ENCODE data around the gene AP2B1. TPM values are rescaled to one million over a fixed set of nuclear protein-coding genes. Genes with fewer than 3 reads are reported as not detected.

Gene AP2B1
- total RNA-seq, 4 donors from 2014 or later = 32.2 to 102 (median 60.1) TPM

- in situ Hi-C loops (cut with MboI; ENCODE audit: low pct_ligation_motif_present in 1 of 4, low pct_unique_long_range_greater_than_20kb in 1 of 4, low sequenced_read_pairs in 3 of 4) = no loop called here
- Histone ChIP-seq H3K36me3 (no peaks in the 10 kb centered on the region), H3K27ac (peak overlapping the region; percentile 90 to 96 (median 92)), H3K4me3 (peak overlapping the region in 3 of 4 donors; percentile 62 to 82 (median 77)), H3K9me3 (no peaks in the 10 kb centered on the region), H3K4me1 (peaks cover 5 to 44% (median 26%) of the 10 kb centered on the region in 4 donors), H3K27me3 (no peaks in the 10 kb centered on the region)
- DNase-seq = no peak
- WGBS, 2 donors (ENCODE audit: low coverage in 1 of 2) = 28 to 41% methylated on average over 5 to 7 of the region's 7 CpGs
- intact Hi-C loops (cut with DNase I; ENCODE audit: low total_unique reads) = no loop called here
- TF ChIP-seq POLR2A (IDR thresholded peaks at IDR 0.05) (no peak), EP300 (IDR thresholded peaks at IDR 0.05; ENCODE audit: low read depth) (no peak), POLR2AphosphoS5 (IDR thresholded peaks at IDR 0.05) (no peak)
- TF ChIP-seq, protein P1, sequence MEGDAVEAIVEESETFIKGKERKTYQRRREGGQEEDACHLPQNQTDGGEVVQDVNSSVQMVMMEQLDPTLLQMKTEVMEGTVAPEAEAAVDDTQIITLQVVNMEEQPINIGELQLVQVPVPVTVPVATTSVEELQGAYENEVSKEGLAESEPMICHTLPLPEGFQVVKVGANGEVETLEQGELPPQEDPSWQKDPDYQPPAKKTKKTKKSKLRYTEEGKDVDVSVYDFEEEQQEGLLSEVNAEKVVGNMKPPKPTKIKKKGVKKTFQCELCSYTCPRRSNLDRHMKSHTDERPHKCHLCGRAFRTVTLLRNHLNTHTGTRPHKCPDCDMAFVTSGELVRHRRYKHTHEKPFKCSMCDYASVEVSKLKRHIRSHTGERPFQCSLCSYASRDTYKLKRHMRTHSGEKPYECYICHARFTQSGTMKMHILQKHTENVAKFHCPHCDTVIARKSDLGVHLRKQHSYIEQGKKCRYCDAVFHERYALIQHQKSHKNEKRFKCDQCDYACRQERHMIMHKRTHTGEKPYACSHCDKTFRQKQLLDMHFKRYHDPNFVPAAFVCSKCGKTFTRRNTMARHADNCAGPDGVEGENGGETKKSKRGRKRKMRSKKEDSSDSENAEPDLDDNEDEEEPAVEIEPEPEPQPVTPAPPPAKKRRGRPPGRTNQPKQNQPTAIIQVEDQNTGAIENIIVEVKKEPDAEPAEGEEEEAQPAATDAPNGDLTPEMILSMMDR (IDR thresholded peaks at IDR 0.05) = no peak
These were observed 501 bp upstream of the AP2B1 start for GRCh38 chr17:35586569-35587073.

- WGBS, 2 donors (ENCODE audit: low coverage in 1 of 2) = 46 to 54% methylated on average over 10 to 12 of the region's 12 CpGs
- H3K36me3 ChIP-seq = no peaks in the 10 kb centered on the region
- in situ Hi-C loops (cut with MboI; ENCODE audit: low pct_ligation_motif_present in 1 of 4, low pct_unique_long_range_greater_than_20kb in 1 of 4, low sequenced_read_pairs in 3 of 4) (no loop called here), intact Hi-C loops (cut with DNase I; ENCODE audit: low total_unique reads) (no loop called here)
- peak overlapping the region in 3 of 4 donors; percentile 62 to 82 (median 77) for H3K4me3 ChIP-seq
- H3K9me3 ChIP-seq = no peaks in the 10 kb centered on the region
- no peak for DNase-seq
- TF ChIP-seq POLR2AphosphoS5 (IDR thresholded peaks at IDR 0.05) (peak in 1 of 3 donors; percentile 61), POLR2A (IDR thresholded peaks at IDR 0.05) (peak; percentile 20)
- TF ChIP-seq, protein P1 (IDR thresholded peaks at IDR 0.05) = no peak
- peak overlapping the region; percentile 90 to 96 (median 92) for H3K27ac ChIP-seq
- H3K27me3 ChIP-seq = no peaks in the 10 kb centered on the region
- H3K4me1 ChIP-seq = peaks cover 5 to 47% (median 27%) of the 10 kb centered on the region in 4 donors
These were observed 1.2 kb downstream of the AP2B1 start for GRCh38 chr17:35588196-35588920.

GRCh38 chr17:35596072-35596471, 8.9 kb downstream of the AP2B1 start:
- 89 to 94% methylated on average over 4 of the region's 4 CpGs for WGBS, 2 donors (ENCODE audit: low coverage in 1 of 2)
- intact Hi-C loops (cut with DNase I; ENCODE audit: low total_unique reads) = no loop called here
- Histone ChIP-seq H3K4me3 (no peak overlapping the region), H3K27ac (no peak overlapping the region), H3K27me3 (no peaks in the 10 kb centered on the region), H3K9me3 (no peaks in the 10 kb centered on the region), H3K36me3 (peaks cover 2 to 71% (median 31%) of the 10 kb centered on the region in 4 donors), H3K4me1 (peaks cover 0 to 9% (median 5%) of the 10 kb centered on the region in 4 donors)
- in situ Hi-C loops (cut with MboI; ENCODE audit: low pct_ligation_motif_present in 1 of 4, low pct_unique_long_range_greater_than_20kb in 1 of 4, low sequenced_read_pairs in 3 of 4) = no loop called here
- TF ChIP-seq EP300 (IDR thresholded peaks at IDR 0.05; ENCODE audit: low read depth) (no peak), POLR2AphosphoS5 (IDR thresholded peaks at IDR 0.05) (no peak), POLR2A (IDR thresholded peaks at IDR 0.05) (no peak)
- TF ChIP-seq, protein P1 (IDR thresholded peaks at IDR 0.05) = no peak
- no peak for DNase-seq

- in situ Hi-C loops (cut with MboI; ENCODE audit: low pct_ligation_motif_present in 1 of 4, low pct_unique_long_range_greater_than_20kb in 1 of 4, low sequenced_read_pairs in 3 of 4) (no loop called here), intact Hi-C loops (cut with DNase I; ENCODE audit: low total_unique reads) (no loop called here)
- Histone ChIP-seq H3K27me3 (no peaks in the 10 kb centered on the region), H3K27ac (no peak overlapping the region), H3K9me3 (no peaks in the 10 kb centered on the region), H3K4me3 (no peak overlapping the region), H3K4me1 (peaks cover 0 to 3% (median under 1%) of the 10 kb centered on the region in 4 donors), H3K36me3 (peaks cover 2 to 77% (median 33%) of the 10 kb centered on the region in 4 donors)
- TF ChIP-seq EP300 (IDR thresholded peaks at IDR 0.05; ENCODE audit: low read depth) (no peak), POLR2A (IDR thresholded peaks at IDR 0.05) (no peak), POLR2AphosphoS5 (IDR thresholded peaks at IDR 0.05) (no peak)
- TF ChIP-seq, protein P1 (IDR thresholded peaks at IDR 0.05) = no peak
- WGBS, 2 donors (ENCODE audit: low coverage in 1 of 2) = 90 to 100% methylated on average over 1 to 48 of the region's 54 CpGs
- no peak for DNase-seq
These were observed 9.6 kb downstream of the AP2B1 start for GRCh38 chr17:35596530-35597233.

Measured in transverse colon (tissue), 4 donors.